ENCODE measurements around the gene PAPPA2. TPM values are rescaled to one million over a fixed set of nuclear protein-coding genes. Genes with fewer than 3 reads are reported as not detected.

PAPPA2 gene
- total and polyA plus RNA-seq, 2 of the 4 experiments (the other 2 are of a cell fraction), result 0.10 to 0.18 TPM

DNA sequence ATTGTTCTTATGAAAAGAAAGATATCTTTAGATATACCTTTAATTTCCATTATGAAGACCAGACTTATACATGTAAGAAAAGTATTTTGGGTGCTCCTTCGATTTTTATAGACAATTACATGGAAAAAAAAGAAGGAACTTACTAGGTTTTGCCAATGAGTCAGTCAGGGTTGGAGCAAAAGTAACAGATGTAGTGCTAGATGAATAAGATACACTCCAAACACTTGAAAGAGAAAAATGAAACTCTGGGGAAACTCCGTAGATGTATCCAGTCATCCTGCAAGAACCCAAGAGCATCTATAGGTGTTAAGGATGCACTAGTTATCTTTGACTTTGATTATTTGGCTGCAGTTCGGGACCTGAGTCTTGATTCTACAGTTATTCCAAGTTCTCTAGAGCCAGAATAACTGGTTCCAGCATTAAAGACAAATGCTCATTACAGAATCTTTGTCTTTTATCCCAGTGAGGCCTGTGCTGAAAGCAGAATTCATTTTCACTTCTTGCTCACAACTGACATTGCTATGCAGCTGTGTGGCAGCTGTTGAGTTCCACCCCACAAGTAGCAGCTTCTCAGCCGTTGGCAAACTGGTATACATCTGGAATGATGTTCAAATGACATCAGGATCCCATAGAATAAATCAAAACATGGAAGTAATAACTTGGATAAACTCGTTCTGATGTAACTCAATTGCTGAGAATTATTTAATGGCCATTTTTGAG, 375.5 kb downstream of the PAPPA2 start:
- Histone ChIP-seq H3K27me3 (ENCODE audit: control insufficient read depth, insufficient read depth, low read length) (no peaks in the 10 kb centered on the region), H3K4me1 (ENCODE audit: control insufficient read depth, insufficient read depth, low read length) (no peaks in the 10 kb centered on the region), H3K18ac (ENCODE audit: low read depth, low read length) (no peak overlapping the region), H2AK5ac (ENCODE audit: low read depth, low read length) (no peak overlapping the region), H3K27ac (ENCODE audit: insufficient read depth, low read length) (no peak overlapping the region), H3K36me3 (ENCODE audit: control insufficient read depth, insufficient read depth, low read length) (no peaks in the 10 kb centered on the region), H2BK20ac (ENCODE audit: low read depth, low read length) (no peak overlapping the region), H4K8ac (ENCODE audit: low read depth in 2 of 2, low read length in 2 of 2) (no peak overlapping the region), H3K4me2 (ENCODE audit: low read depth, low read length) (no peak overlapping the region), H4K20me1 (ENCODE audit: insufficient read depth, low read length) (no peaks in the 10 kb centered on the region), H3K23ac (ENCODE audit: low read depth, low read length) (no peak overlapping the region), H2AK9ac (replicated peaks; ENCODE audit: low read depth, low read length, poor library complexity) (no peak overlapping the region), H2BK120ac (ENCODE audit: low read depth, low read length) (no peak overlapping the region), H3K56ac (ENCODE audit: extremely low read depth, insufficient read depth, low read length) (no peak overlapping the region), H4K5ac (ENCODE audit: low read depth, low read length) (no peak overlapping the region), H3K9me1 (ENCODE audit: insufficient read depth, low read length) (no peaks in the 10 kb centered on the region), H3K9ac (ENCODE audit: low read depth, low read length) (no peak overlapping the region), H3K79me1 (ENCODE audit: low read depth in 1 of 2, low read length in 2 of 2) (no peaks in the 10 kb centered on the region), H3K4ac (ENCODE audit: low read depth, low read length) (no peak overlapping the region), H4K91ac (ENCODE audit: insufficient read depth, low read depth, low read length) (no peak overlapping the region), H2AFZ (replicated peaks; ENCODE audit: low read length, poor library complexity) (no peak overlapping the region), H3K9me3 (ENCODE audit: control insufficient read depth, insufficient read depth, low read length) (no peaks in the 10 kb centered on the region), H3K4me3 (ENCODE audit: insufficient read depth, low read depth, low read length) (no peak overlapping the region), H2BK5ac (ENCODE audit: low read depth, low read length, poor library complexity, severe bottlenecking) (no peak overlapping the region), H3K14ac (replicated peaks; ENCODE audit: low read depth, low read length) (no peak overlapping the region), H2BK15ac (ENCODE audit: low read depth, low read length) (no peak overlapping the region)
- in situ Hi-C loops (cut with MboI; ENCODE audit: low sequenced_read_pairs), result no loop called here
- TF ChIP-seq MAFK (IDR thresholded peaks at IDR 0.05; ENCODE audit: low read depth, low read length), result no peak
- TF ChIP-seq RAD21 (IDR thresholded peaks at IDR 0.05; ENCODE audit: low read length), result no peak
- TF ChIP-seq MAZ (IDR thresholded peaks at IDR 0.05; ENCODE audit: borderline replicate concordance, low read depth, low read length), result no peak
- TF ChIP-seq, protein P1, sequence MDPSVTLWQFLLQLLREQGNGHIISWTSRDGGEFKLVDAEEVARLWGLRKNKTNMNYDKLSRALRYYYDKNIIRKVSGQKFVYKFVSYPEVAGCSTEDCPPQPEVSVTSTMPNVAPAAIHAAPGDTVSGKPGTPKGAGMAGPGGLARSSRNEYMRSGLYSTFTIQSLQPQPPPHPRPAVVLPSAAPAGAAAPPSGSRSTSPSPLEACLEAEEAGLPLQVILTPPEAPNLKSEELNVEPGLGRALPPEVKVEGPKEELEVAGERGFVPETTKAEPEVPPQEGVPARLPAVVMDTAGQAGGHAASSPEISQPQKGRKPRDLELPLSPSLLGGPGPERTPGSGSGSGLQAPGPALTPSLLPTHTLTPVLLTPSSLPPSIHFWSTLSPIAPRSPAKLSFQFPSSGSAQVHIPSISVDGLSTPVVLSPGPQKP (IDR thresholded peaks at IDR 0.05; ENCODE audit: borderline replicate concordance, low read depth, low read length), result no peak
- TF ChIP-seq CEBPB (IDR thresholded peaks at IDR 0.05; ENCODE audit: low read depth, low read length), result no peak
- TF ChIP-seq RFX5 (IDR thresholded peaks at IDR 0.05; ENCODE audit: low read depth, low read length), result no peak
- TF ChIP-seq BHLHE40 (IDR thresholded peaks at IDR 0.05; ENCODE audit: low read depth, low read length), result no peak
- no peak for TF ChIP-seq MXI1 (IDR thresholded peaks at IDR 0.05; ENCODE audit: borderline replicate concordance, low read depth, low read length)
- no peak for TF ChIP-seq CHD1 (IDR thresholded peaks at IDR 0.05; ENCODE audit: low read depth, low read length)
- TF ChIP-seq RCOR1 (IDR thresholded peaks at IDR 0.05; ENCODE audit: insufficient replicate concordance, low read length), result no peak
- TF ChIP-seq POLR2A (IDR thresholded peaks at IDR 0.05; ENCODE audit: low read depth, low read length), result no peak
- TF ChIP-seq, protein P2, sequence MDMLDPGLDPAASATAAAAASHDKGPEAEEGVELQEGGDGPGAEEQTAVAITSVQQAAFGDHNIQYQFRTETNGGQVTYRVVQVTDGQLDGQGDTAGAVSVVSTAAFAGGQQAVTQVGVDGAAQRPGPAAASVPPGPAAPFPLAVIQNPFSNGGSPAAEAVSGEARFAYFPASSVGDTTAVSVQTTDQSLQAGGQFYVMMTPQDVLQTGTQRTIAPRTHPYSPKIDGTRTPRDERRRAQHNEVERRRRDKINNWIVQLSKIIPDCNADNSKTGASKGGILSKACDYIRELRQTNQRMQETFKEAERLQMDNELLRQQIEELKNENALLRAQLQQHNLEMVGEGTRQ (IDR thresholded peaks at IDR 0.05; ENCODE audit: low read depth, low read length), result no peak
- TF ChIP-seq, protein P3, sequence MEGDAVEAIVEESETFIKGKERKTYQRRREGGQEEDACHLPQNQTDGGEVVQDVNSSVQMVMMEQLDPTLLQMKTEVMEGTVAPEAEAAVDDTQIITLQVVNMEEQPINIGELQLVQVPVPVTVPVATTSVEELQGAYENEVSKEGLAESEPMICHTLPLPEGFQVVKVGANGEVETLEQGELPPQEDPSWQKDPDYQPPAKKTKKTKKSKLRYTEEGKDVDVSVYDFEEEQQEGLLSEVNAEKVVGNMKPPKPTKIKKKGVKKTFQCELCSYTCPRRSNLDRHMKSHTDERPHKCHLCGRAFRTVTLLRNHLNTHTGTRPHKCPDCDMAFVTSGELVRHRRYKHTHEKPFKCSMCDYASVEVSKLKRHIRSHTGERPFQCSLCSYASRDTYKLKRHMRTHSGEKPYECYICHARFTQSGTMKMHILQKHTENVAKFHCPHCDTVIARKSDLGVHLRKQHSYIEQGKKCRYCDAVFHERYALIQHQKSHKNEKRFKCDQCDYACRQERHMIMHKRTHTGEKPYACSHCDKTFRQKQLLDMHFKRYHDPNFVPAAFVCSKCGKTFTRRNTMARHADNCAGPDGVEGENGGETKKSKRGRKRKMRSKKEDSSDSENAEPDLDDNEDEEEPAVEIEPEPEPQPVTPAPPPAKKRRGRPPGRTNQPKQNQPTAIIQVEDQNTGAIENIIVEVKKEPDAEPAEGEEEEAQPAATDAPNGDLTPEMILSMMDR (conservative IDR thresholded peaks at IDR 0.05; ENCODE audit: low read depth, low read length), result no peak
- no peak for TF ChIP-seq NFE2L2 (IDR thresholded peaks at IDR 0.05; ENCODE audit: low read depth, low read length)
- no peak for TF ChIP-seq FOS (IDR thresholded peaks at IDR 0.05; ENCODE audit: low read depth, low read length)
- no peak for TF ChIP-seq SMC3 (IDR thresholded peaks at IDR 0.05; ENCODE audit: low read depth, low read length)
- ChIA-PET POLR2A (ENCODE audit: unreplicated experiment) (no interaction called here), CTCF (no interaction called here)
- dilution Hi-C loops (cut with HindIII; ENCODE audit: low sequenced_read_pairs, unreplicated experiment), result no loop called here
- no peak for ATAC-seq (ENCODE audit: low read depth)
- no TSS peak for BruUV-seq (replicated peaks)
- intact Hi-C loops (cut with micrococcal nuclease), result no loop called here
- WGBS, 2 experiments (ENCODE audit: extremely low coverage in 2 of 2, insufficient read length in 1 of 2), result 40% methylated on average over 1 of the region's 5 CpGs; no CpG with 5 or more reads in 1 of the 2 experiments
- no peak for DNase-seq
